ENCODE data around the gene CAMTA1.

The CAMTA1 gene

DNA sequence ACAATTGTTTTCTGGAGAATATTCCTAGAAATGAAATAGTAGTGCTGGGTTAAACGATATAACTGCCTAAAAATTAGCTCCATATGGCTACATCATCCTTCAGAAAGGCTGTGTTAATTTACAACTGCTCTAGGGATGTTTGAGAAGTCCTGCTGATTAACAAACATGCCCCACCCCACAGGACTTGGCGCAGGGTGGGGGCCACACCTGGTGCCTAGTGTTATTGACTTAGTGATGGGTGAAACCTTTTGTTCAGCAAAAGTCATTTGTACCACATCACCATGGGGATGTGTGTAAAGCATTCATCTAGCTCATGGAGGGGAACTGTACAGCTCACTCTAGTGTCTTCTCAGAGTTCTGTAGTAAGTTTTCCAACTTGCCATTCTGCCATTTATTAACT lies 492.8 kb downstream of the CAMTA1 start:
- in situ Hi-C loops (cut with HindIII; ENCODE audit: low pct_ligation_motif_present, low pct_unique_long_range_greater_than_20kb, low sequenced_read_pairs) = no loop called here

DNA sequence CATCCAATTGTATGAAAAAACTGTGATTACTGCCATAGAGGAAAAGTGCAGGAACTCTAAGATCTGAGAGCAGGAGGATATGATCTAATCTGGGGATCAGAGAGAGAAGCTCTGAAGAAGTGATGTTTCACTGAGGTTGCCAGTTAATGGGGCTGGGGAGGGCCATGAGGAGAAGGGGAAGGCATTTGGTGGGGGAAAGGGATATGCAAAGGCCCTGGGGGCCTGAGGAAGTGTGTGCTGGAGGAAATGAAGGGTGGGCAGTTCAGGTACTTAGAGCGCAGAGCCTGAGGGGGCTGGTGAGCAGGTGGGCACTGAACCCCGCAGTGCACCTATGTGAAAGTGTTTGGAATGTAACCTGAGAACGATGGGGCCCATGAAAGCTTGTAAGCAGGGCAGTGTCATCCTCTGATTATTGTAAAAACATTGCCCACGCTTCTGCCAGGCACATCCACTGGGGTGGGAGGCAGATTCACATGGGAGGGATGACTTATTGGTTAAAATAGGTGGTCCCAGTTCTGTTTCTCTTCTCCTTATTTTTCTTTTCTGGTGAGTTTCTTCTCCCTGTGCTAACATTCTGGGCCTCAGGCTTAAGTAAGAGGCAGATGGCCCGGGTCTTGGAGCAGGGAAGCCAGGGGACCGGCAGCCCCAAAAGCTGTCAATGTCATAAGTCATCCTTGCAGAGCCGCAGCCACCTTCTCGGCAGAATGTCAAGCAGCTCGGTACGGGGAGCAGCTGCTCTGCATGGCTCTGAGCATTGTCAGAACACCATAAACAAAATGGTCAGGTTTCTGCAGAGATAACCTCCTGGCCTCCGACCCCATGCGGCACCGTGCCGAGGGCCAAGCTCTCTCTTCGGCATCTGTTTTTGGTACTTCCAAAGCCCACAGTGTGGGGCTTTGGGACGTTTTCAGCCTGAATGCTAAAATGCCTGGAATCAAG lies 493.8 kb downstream of the CAMTA1 start:
- no peak for DNase-seq
- in situ Hi-C loops (cut with HindIII; ENCODE audit: low pct_ligation_motif_present, low pct_unique_long_range_greater_than_20kb, low sequenced_read_pairs) = no loop called here

More for the DNA sequence above, 492.8 kb downstream of the CAMTA1 start:
- DNase-seq = no peak

GRCh38 chr1:7279769-7280168 lies 494.5 kb downstream of the CAMTA1 start:
- in situ Hi-C loops (cut with HindIII; ENCODE audit: low pct_ligation_motif_present, low pct_unique_long_range_greater_than_20kb, low sequenced_read_pairs) = no loop called here
- no peak for DNase-seq

DNA sequence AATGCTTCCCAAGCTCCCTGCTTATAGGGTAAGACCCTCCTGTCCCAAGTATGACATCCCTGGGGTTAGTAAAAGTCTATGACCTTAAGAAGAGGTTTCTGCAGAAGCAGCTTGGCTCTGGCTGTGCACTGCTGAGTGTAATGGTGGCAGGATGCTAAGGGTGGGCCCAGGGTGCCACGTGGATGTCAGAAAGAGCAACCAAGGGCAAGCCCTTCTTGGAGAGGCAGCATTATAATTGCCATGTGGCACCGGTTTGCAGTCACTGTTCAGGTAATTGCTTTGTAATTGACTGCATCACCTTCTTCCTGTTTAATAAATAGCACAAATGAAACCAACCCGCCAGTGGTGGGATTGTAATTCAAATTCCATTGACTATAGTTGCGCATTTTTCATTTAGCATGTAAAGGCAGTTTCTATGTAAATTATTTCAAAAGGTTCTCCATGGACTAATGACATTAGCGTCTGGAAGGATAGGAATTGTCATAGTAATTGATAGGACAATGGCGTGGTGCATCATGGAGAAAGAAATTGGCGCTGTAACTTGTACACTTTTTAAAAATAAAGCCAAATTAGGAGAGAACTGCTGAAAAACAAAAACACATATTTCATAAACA lies 495.2 kb downstream of the CAMTA1 start:
- no peak for DNase-seq
- in situ Hi-C loops (cut with HindIII; ENCODE audit: low pct_ligation_motif_present, low pct_unique_long_range_greater_than_20kb, low sequenced_read_pairs) = no loop called here

DNA sequence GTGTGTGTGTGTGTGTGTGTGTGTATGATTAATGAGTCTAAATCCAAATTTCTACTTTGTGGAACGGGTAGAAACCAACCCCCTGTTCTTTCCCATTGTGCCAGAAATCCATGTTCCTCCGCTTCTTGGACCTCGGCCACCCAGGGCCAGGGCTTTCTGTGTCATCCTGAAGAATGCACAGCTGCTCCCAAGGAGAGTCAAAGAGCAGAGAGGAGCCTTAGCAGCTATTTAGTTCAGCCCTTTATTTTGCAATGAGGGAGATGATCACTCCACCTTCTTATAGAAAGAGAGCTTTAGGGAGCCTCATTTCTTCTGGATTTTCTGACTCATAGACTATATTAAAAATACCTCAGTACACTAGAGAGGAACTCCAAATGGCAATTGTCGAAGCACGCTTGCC lies 496.6 kb downstream of the CAMTA1 start:
- in situ Hi-C loops (cut with HindIII; ENCODE audit: low pct_ligation_motif_present, low pct_unique_long_range_greater_than_20kb, low sequenced_read_pairs) = no loop called here
- no peak for DNase-seq

- DNase-seq = no peak
- in situ Hi-C loops (cut with HindIII; ENCODE audit: low pct_ligation_motif_present, low pct_unique_long_range_greater_than_20kb, low sequenced_read_pairs) = no loop called here
Measured at GRCh38 chr1:7284839-7285435, 499.7 kb downstream of the CAMTA1 start.

DNA sequence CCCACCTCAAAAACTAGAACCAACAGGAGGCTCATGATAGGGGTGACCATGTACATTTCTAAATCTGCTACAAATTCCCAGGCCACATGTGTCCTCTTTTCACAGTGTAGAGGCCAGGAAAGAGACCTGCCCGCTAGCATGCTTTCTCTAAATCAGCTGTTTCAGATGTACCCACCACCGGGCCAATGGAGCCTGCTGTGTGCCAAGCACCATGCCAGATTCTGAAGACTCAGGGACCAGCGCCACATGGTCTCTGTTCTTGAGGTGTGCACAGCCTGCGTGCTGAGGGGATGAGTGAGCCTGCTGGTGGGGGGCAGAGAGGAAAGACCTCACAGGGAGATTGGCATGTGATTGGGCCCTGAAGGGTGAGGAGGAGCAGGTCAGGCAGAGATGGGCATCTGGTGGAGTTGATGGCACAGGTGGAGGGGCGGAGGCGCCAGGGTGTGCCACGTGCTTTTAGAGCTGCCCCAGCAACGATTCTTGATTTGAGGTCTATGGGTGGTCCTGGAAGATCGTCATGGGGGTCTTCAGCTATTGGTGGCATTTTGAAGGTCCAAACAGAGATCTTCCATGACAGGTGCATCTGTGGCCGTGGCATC lies 500.7 kb downstream of the CAMTA1 start:
- in situ Hi-C loops (cut with HindIII; ENCODE audit: low pct_ligation_motif_present, low pct_unique_long_range_greater_than_20kb, low sequenced_read_pairs) = no loop called here
- DNase-seq = no peak

- DNase-seq = no peak
- in situ Hi-C loops (cut with HindIII; ENCODE audit: low pct_ligation_motif_present, low pct_unique_long_range_greater_than_20kb, low sequenced_read_pairs) = no loop called here
Measured at GRCh38 chr1:7287013-7287412, 501.8 kb downstream of the CAMTA1 start.

DNA sequence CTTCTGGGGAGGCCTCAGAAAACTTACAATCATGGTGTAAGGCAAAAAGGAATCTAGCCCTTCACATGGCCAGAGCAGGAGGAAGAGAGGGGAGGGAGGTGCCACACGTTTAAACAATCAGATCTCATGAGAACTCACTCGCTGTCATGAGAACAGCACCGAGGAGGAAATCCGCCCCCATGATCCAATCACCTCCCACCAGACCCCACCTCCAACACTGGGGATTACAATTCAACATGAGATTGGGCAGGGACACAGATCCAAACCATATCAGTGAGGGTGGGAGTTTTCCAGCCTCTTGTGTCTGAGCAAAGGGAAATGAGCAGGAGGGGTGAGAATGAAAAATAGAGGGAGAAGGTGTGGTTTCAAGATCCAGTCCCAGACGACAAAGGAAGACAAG lies 503.7 kb downstream of the CAMTA1 start:
- in situ Hi-C loops (cut with HindIII; ENCODE audit: low pct_ligation_motif_present, low pct_unique_long_range_greater_than_20kb, low sequenced_read_pairs) = no loop called here
- no peak for DNase-seq

DNA sequence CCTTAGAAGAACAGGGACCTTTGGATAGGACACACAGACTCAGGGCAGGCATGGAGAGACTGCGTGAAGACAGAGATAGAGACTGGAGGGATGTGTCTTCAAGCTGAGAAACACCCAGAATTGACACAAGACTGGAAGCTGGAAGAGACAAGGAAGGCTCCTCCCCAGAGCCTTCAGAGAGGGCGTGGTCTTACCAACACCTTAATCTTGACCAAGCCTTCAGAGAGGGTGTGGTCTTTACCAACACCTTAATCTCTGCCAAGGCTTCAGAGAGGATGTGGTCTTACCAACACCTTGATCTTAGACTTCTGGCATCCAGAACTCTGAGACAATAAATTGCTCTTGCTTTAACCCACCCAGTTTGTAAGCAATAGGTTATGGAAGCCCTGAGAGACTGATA lies 504.4 kb downstream of the CAMTA1 start:
- no peak for DNase-seq
- in situ Hi-C loops (cut with HindIII; ENCODE audit: low pct_ligation_motif_present, low pct_unique_long_range_greater_than_20kb, low sequenced_read_pairs) = no loop called here

DNA sequence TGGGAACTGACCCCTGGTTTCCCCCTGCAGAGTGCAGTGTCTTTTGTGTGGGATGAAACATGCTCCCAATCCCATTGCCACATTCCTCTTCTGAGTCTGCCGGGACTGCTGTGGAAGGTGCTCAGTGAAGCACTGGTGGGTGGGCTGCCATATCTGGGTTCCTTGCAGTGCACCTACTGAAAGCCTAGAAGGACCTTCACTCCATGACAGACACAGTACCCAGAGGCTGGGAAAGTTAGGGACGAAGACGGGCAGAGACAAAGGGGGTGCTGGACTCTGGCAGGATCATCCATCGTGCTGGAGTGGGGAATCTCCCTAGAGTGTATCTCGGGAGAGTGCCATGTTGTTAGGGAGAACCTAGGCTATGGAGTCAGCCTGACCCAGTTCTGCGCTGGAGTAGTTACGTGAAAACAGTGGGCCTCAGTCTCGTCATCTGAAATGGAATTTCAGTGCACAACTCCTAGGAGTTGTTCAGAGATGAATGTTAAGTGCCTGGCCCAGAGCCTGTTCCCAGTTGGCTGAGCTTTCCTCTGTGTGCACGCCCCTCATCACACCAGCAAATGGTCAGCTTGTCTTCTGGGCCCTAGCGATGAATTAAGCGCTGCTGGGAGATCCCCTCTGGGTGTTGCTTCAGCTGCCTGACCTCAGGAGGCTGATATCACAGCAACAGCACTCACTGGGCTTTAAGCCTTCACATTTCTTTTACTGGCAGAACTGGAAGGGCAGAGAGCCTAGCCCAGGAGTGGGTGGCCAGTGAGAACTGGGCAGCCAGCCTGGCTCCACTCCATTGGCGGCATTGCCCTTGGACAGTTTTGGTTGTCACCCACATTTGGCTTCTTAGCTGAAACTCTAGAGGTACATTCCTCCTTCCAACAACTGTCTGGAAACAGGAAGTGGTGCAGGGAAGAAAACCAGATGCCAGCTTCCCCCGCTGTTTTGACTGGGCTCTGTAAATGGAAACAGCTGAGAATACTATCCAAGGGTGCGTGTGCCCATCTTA lies 506.0 kb downstream of the CAMTA1 start:
- in situ Hi-C loops (cut with HindIII; ENCODE audit: low pct_ligation_motif_present, low pct_unique_long_range_greater_than_20kb, low sequenced_read_pairs) = no loop called here
- DNase-seq = no peak

- in situ Hi-C loops (cut with HindIII; ENCODE audit: low pct_ligation_motif_present, low pct_unique_long_range_greater_than_20kb, low sequenced_read_pairs) = no loop called here
- DNase-seq = no peak
Measured at GRCh38 chr1:7292036-7292681, 506.9 kb downstream of the CAMTA1 start.

- in situ Hi-C loops (cut with HindIII; ENCODE audit: low pct_ligation_motif_present, low pct_unique_long_range_greater_than_20kb, low sequenced_read_pairs) = no loop called here
- no peak for DNase-seq
Measured at GRCh38 chr1:7292714-7293419, 507.6 kb downstream of the CAMTA1 start.

DNA sequence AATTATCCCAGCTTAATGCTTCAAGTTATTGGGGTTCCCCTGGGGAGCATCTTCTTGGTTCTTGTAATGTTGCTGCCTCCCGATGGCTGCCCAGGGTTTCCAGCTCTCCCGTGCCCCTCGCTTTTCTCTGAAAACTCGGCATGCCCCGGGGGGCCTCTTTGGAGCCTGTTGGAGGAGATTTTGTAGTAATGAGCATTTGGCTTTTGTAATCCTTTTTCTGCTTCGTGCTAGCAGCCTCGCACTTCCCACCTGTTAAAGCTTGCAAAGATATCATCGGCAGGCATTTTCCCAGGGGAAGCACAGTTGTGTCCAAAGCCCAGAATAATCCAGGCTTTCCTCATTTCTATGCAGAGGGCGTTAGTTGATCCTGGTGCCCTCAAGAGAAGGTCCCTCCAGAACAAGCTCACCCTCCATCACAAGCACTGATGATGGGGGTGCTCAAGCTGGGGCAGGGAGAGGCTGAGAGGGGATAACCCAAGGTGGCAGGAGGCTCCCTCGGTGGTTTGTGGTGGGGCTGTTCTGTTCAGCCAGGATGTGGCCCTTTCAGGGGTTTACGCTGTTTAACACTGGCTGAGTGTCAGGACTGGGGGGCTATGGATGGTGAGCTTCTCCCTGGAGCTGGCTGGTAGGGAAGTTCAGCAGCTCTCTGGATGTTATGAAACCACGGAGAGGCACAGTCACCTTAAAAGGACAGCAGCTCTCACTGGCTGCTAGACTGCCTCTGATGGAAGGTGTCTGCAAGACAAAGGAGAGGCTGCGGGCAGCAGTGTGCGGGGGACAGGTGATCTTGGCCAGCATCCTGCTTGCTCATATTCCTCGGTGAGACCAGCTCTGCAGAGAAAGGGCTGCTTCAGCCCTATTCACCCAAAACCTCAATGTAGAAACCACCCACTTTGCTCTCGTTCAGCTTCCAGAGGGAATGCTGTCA lies 508.7 kb downstream of the CAMTA1 start:
- in situ Hi-C loops (cut with HindIII; ENCODE audit: low pct_ligation_motif_present, low pct_unique_long_range_greater_than_20kb, low sequenced_read_pairs) = no loop called here
- no peak for DNase-seq

DNA sequence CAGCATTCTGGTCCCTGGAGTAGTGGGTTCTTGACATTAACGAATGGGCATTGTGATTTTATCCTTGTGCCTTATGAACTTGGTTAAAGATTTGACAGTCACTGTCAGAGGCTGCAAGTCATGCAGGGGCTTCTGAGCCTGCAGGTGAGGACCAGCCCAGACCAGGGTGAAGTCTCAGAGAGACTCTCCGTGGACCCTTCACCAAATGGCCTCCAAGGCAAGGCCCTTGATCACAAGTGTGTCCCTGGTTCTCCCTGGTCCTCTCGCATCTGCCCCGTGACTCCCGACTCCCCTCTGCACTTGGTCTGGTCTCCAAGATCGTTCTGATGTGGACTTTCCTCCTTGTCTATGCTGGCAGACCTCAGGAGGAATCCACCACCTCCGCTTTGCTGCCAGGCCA lies 509.4 kb downstream of the CAMTA1 start:
- in situ Hi-C loops (cut with HindIII; ENCODE audit: low pct_ligation_motif_present, low pct_unique_long_range_greater_than_20kb, low sequenced_read_pairs) = no loop called here
- DNase-seq = no peak

- no peak for DNase-seq
- in situ Hi-C loops (cut with HindIII; ENCODE audit: low pct_ligation_motif_present, low pct_unique_long_range_greater_than_20kb, low sequenced_read_pairs) = no loop called here
Measured at GRCh38 chr1:7295946-7296345, 510.7 kb downstream of the CAMTA1 start.
